ENCODE results near the gene SAMD14. TPM values are rescaled to one million over a fixed set of nuclear protein-coding genes. Genes with fewer than 3 reads are reported as not detected.

Gene SAMD14
- total RNA-seq, 1 experiment from 2014 or later, result 5.9 TPM

- TF ChIP-seq AR (CRISPR knock-in tag; IDR thresholded peaks at IDR 0.05) (no peak), RORB (CRISPR knock-in tag; IDR thresholded peaks at IDR 0.05) (no peak), ZNF281 (CRISPR knock-in tag; IDR thresholded peaks at IDR 0.05) (no peak), HMGXB4 (CRISPR knock-in tag; IDR thresholded peaks at IDR 0.05) (no peak), NR3C1 (CRISPR knock-in tag; conservative IDR thresholded peaks at IDR 0.05; ENCODE audit: low read depth) (no peak)
Observed at GRCh38 chr17:50064253-50065001, 65.5 kb downstream of the SAMD14 start (continued).

- Mint-ChIP-seq H3K36me3 (peaks cover 7% of the 10 kb centered on the region; the same call in 1 of the 2 replicates), H3K27ac (no peak overlapping the region), H3K27me3 (ENCODE audit: low read depth) (no peaks in the 10 kb centered on the region), H3K4me1 (peaks cover 7% of the 10 kb centered on the region), H3K9me3 (no peaks in the 10 kb centered on the region), H3K4me3 (no peak overlapping the region)
- POLR2A ChIA-PET, result interaction anchor here (0.6 kb wide), 1 partner anchor 31 kb away, joined by 3 read pairs; the partner anchor contains the start of gene PDK2
- TF ChIP-seq AFF4 (CRISPR knock-in tag; IDR thresholded peaks at IDR 0.05; ENCODE audit: borderline replicate concordance) (no peak), ZNF232 (CRISPR knock-in tag; IDR thresholded peaks at IDR 0.05) (no peak), PRDM15 (CRISPR knock-in tag; IDR thresholded peaks at IDR 0.05) (no peak), USF1 (CRISPR knock-in tag; IDR thresholded peaks at IDR 0.05) (no peak), ZBTB43 (CRISPR knock-in tag; IDR thresholded peaks at IDR 0.05) (no peak), HMGXB4 (CRISPR knock-in tag; IDR thresholded peaks at IDR 0.05) (no peak)
- no peak for DNase-seq (ENCODE audit: low spot score)
- CTCF ChIA-PET, result interaction anchor here (0.7 to 1.7 kb wide), 4 partner anchors 7 to 67 kb away, joined by 3 to 12 read pairs (median 5); partner anchors contain the start of gene ITGA3
- no peak for ATAC-seq
Observed at GRCh38 chr17:50063561-50064252, 66.3 kb downstream of the SAMD14 start.

All from WTC11 (cell line).